Measurements from ENCODE around the gene UBALD2.

DNA sequence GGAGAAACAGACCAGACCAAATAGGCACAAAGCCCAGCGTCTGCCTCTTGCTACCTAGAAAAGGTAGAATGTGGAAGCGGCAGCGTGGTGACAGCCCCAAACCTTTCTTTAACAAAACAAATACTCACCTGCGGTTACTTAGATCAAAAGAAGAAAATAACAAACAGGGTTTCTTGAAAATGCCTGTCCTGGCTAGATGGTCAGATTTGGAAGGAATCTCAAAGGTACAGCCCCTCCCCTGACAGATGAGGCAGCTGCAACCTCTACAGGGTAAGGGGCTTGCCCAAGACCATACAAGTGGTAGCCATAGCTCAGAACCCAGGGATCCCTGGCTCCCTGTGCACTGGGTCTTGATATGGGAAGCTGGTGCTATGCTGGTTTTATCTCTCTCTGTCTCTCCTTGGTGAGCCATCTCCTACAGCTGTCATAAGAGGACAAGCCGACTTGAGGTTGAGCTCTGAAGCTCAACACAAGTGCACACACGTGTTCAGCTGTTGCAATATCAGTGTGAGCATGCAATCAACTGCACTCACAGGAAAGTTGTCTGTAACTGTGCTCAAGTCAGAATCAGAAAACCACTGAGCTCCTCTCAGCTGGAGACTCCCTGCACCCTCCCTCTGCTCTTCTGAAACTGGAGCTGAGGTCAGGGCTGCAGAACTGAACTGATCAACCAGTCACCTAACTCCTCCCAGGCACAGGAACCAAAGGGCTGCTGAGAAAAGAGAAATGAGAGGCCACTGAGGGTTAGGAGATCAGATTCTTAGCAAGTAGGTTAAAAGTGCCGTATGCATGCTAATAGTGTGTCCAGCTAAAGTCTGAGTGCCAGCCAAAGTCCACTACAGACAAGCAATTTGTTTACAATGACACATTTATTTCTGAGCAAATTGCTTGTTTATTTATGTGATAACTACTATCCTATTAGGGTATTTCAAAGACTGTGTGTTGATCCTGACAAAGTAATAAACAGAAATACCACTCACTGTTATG is 18.8 kb upstream of the UBALD2 start:
- TF ChIP-seq, protein P1, sequence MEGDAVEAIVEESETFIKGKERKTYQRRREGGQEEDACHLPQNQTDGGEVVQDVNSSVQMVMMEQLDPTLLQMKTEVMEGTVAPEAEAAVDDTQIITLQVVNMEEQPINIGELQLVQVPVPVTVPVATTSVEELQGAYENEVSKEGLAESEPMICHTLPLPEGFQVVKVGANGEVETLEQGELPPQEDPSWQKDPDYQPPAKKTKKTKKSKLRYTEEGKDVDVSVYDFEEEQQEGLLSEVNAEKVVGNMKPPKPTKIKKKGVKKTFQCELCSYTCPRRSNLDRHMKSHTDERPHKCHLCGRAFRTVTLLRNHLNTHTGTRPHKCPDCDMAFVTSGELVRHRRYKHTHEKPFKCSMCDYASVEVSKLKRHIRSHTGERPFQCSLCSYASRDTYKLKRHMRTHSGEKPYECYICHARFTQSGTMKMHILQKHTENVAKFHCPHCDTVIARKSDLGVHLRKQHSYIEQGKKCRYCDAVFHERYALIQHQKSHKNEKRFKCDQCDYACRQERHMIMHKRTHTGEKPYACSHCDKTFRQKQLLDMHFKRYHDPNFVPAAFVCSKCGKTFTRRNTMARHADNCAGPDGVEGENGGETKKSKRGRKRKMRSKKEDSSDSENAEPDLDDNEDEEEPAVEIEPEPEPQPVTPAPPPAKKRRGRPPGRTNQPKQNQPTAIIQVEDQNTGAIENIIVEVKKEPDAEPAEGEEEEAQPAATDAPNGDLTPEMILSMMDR (IDR thresholded peaks at IDR 0.05), result no peak
- no peak for TF ChIP-seq POLR2A (IDR thresholded peaks at IDR 0.05)
